GM18520 (cell line): ENCODE results near the gene RAD51B.

ENCODE experiments used
- ATAC-seq: cut with Tn5 transposase; IDR thresholded peaks from one replicate; pipeline ENCODE4 v1.9.1; 2021; ENCODE audit not compliant: unreplicated experiment

Gene RAD51B

GRCh38 chr14:68495101-68496039 lies 675.8 kb downstream of the RAD51B start:
- peak; percentile 36 for ATAC-seq

- ATAC-seq: no peak
Observed at GRCh38 chr14:68497011-68497410, 677.4 kb downstream of the RAD51B start.

GRCh38 chr14:68499451-68499850 lies 679.9 kb downstream of the RAD51B start:
- no peak for ATAC-seq

GRCh38 chr14:68501171-68501570 lies 681.6 kb downstream of the RAD51B start:
- ATAC-seq: no peak

- ATAC-seq: no peak
Observed at GRCh38 chr14:68501614-68502052, 682.1 kb downstream of the RAD51B start.

- no peak for ATAC-seq
Observed at GRCh38 chr14:68502230-68502629, 682.7 kb downstream of the RAD51B start.

GRCh38 chr14:68503186-68503825 lies 683.7 kb downstream of the RAD51B start:
- ATAC-seq: no peak

- ATAC-seq: no peak
Observed at GRCh38 chr14:68504861-68505260, 685.3 kb downstream of the RAD51B start.

- ATAC-seq: no peak
Observed at GRCh38 chr14:68506021-68506644, 686.6 kb downstream of the RAD51B start.

- ATAC-seq: peak; percentile 40
Observed at GRCh38 chr14:68506645-68507419, 687.3 kb downstream of the RAD51B start.

GRCh38 chr14:68507544-68508081 lies 688.0 kb downstream of the RAD51B start:
- ATAC-seq: no peak

- no peak for ATAC-seq
Observed at GRCh38 chr14:68508581-68508980, 689.0 kb downstream of the RAD51B start.

GRCh38 chr14:68509188-68509983 lies 689.8 kb downstream of the RAD51B start:
- ATAC-seq: no peak

GRCh38 chr14:68510201-68511128 lies 690.9 kb downstream of the RAD51B start:
- ATAC-seq: no peak

GRCh38 chr14:68511129-68512047 lies 691.8 kb downstream of the RAD51B start:
- ATAC-seq: no peak

- ATAC-seq: no peak
Observed at GRCh38 chr14:68512088-68512487, 692.5 kb downstream of the RAD51B start.

GRCh38 chr14:68513137-68513536 lies 693.6 kb downstream of the RAD51B start:
- ATAC-seq: no peak
